NCI-H446 (cell line): ENCODE data around the gene SYCP2L.
"Not testable (repeated sequence)": the region's sequence is repeated elsewhere in the genome, so short reads cannot be mapped to it uniquely, and the experiment has no call there.

Experiments
- DNase-seq, 2 experiments: peaks; one replicate each; lab custom pipeline; 2025; lab: John Stamatoyannopoulos, UW

The SYCP2L gene

DNA sequence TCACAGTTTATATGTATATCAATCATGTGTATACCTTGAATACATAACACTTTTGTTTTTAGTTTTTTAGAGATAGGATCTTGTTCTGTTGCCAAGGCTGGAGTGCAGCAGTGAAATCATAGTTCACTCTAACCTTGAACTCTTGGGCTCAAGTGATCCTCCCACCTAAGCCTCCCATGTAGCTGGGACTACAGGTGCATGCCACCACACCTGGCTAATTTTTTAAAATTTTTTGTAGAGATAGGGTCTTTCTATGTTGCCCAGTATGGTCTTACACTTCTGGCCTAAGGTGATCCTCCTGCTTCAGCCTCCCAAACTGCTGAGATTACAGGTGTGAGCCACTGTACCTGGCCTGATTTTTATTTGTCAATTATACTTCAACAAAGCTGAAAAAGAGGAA is 69.9 kb downstream of the SYCP2L start:
- no peak for DNase-seq

GRCh38 chr6:10957414-10957886 is 70.6 kb downstream of the SYCP2L start:
- DNase-seq, result no peak

- DNase-seq, result no peak
Measured at GRCh38 chr6:10960171-10960570, 73.3 kb downstream of the SYCP2L start.

DNA sequence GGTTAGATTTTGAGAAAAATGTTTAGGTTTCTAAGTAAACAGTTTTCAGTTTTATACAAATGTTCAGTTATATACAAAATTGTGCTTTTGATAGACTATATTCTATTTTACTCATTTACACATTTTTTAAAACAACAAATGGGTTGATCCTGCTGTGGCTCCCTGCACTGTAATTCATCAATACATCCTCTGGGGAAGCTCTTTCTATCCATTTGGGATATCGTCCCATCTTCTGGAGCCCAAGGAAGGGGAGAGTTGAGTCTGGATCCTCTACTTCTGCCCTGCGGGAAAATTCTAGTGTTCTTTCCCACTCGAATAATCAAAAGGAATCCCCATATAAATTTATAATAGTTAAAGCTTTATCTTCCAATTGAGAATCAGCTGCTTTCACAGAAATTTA is 75.0 kb downstream of the SYCP2L start:
- no peak for DNase-seq

DNA sequence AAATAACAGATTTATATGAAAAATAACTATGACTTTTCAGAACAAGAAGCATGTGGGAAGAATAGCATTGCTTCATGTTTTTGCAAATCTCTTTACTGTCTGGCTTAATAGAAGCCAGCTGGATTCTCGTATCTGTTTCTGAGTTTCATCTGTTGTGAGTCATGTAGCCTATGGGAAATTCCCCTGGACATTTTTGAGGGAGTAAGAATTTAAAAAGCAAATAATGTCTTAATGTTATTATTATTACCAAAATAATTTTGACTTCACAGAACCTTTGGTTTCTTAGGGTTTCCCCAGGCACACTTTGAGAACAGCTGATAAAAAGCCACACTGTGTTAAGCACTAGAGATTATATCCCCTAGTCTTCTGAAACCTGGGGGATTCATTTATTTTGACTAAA is 75.8 kb downstream of the SYCP2L start:
- no peak for DNase-seq

- DNase-seq, result no peak
Measured at GRCh38 chr6:10963113-10963512, 76.3 kb downstream of the SYCP2L start.

- DNase-seq, result no peak
Measured at GRCh38 chr6:10964684-10965083, 77.8 kb downstream of the SYCP2L start.

- no peak for DNase-seq
Measured at GRCh38 chr6:10968776-10969175, 81.9 kb downstream of the SYCP2L start.

- no peak for DNase-seq
Measured at GRCh38 chr6:10970731-10971130, 83.9 kb downstream of the SYCP2L start.

DNA sequence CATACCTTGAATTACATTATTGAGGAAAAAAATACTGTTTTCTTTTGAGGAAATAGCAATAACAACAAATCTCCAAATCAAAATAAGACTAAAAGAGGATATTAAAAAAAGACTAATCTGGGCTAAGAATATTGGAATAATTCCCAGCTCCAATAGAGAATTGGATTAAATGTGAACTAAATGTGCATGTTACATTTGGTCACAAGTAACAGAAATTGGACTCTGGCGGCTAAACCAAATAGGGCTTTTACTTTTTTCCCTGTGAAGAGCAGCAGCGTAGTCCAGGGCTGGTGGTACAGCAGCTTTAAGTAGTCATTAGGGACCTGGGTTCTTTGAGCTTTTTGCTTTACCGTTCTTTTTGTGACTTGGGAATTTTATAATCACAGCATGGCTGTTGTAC is 85.3 kb downstream of the SYCP2L start:
- DNase-seq, result no peak

GRCh38 chr6:10976571-10976970 is 89.7 kb downstream of the SYCP2L start:
- DNase-seq, result no peak

- DNase-seq, result no peak
Measured at GRCh38 chr6:10977231-10977968, 90.5 kb downstream of the SYCP2L start.

DNA sequence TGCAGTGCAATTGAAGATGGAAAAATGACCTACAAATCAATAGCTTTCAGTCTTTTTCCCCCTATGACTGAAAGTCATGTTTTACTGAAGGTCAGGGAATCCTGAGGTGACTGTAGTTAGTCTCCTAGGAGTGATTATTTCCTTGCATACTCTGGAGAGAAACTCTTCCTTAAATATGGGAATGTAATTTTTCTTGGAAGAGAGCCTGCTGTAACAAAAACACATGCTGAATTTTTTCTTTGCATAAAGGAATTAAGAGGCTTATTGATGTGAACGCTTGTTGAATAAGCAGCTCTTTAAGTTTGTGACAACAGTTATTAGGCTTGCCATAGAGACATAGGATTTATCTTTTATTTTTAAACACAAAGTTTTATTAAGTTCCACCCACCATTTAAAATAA is 92.8 kb downstream of the SYCP2L start:
- no peak for DNase-seq

GRCh38 chr6:10981409-10981808 is 94.6 kb downstream of the SYCP2L start:
- DNase-seq, result no peak

DNA sequence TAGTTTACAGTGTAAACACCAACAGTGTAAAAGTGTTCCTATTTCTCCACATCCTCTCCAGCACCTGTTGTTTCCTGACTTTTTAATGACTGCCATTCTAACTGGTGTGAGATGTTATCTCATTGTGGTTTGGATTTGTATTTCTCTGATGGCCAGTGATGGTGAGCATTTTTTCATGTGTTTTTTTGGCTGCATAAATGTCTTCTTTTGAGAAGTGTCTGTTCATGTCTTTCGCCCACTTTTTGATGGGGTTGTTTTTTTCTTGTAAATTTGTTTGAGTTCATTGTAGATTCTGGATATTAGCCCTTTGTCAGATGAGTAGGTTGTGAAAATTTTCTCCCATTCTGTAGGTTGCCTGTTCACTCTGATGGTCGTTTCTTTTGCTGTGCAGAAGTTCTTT is 98.1 kb downstream of the SYCP2L start:
- DNase-seq, result not testable (repeated sequence)

GRCh38 chr6:10989587-10989986 is 102.7 kb downstream of the SYCP2L start:
- no peak for DNase-seq

GRCh38 chr6:10991115-10991514 is 104.3 kb downstream of the SYCP2L start:
- DNase-seq, result no peak

- DNase-seq, result no peak
Measured at GRCh38 chr6:10993896-10994295, 107.0 kb downstream of the SYCP2L start.

GRCh38 chr6:10995114-10995707 is 108.4 kb downstream of the SYCP2L start:
- DNase-seq, result no peak

GRCh38 chr6:10999994-11000393 is 113.1 kb downstream of the SYCP2L start:
- peak in 1 of 2 experiments; percentile 8 for DNase-seq

GRCh38 chr6:11002176-11002575 is 115.3 kb downstream of the SYCP2L start:
- no peak for DNase-seq

DNA sequence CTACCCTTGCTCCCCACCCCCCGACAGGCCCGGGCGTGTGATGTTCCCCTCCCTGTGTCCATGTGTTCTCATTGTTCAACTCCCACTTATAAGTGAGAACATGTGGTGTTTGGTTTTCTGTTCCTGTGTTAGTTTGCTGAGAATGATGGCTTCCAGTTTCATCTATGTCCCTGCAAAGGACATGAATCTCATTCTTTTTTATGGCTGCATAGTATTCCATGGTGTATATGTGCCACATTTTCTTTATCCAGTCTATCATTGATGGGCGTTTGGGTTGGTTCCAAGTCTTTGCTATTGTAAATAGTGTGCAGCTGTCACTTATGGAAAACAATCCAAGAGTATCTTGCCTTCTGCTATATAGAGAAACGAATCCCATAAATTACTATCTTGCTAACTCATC is 116.4 kb downstream of the SYCP2L start:
- not testable (repeated sequence) for DNase-seq

DNA sequence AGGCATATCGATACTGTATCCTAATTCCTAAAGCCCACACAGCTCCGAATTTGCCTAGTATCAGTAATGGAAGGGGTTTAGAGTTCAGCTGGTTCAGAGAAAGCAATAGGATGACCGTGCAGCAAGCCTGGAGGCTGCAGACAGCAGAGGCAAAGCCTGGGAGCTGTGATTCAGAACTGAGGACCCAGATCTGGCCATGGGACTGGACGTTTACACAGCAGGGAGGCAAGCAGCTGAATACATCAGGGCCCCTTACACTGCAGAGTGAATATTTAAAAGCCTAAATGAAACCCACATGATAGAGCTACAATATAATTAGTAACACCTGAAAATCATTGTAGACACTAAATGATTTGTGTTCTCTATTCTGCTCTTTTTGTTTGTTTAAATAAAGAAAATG is 119.2 kb downstream of the SYCP2L start:
- no peak for DNase-seq
